CD4-positive, CD25-positive, alpha-beta regulatory T cell (primary cell): ENCODE measurements around the gene CDH23. TPM values are rescaled to one million over a fixed set of nuclear protein-coding genes. Genes with fewer than 3 reads are reported as not detected.
A peak's percentile ranks its signal among the peaks of the same experiment; 100 is the strongest.
"Not testable (repeated sequence)": the region's sequence is repeated elsewhere in the genome, so short reads cannot be mapped to it uniquely, and the experiment has no call there.

Source experiments
- ATAC-seq, 2 donors: fragments of 150-1000 bp; cut with Tn5 transposase; one replicate each; pipeline ENCODE4 v1.10.0; 2021; ENCODE audit warnings: low read depth in 2 of 2, moderate number of reproducible peaks in 2 of 2, moderate library complexity in 1 of 2
- DNase-seq, 3 donors: peaks; one replicate each; pipeline versions ENCODE4 v3.0.0 to v3.0.0-alpha.2; 2012 to 2022; ENCODE audit warnings: mixed read lengths in 1 of 3
- H3K27ac ChIP-seq: one replicate; pipeline ENCODE4 v1.7.0; 2013; ENCODE audit warnings: mild to moderate bottlenecking, low read length; ENCODE audit not compliant: insufficient read depth, poor library complexity, severe bottlenecking
- H3K27me3 ChIP-seq: one replicate; pipeline ENCODE4 v1.7.0; 2013; ENCODE audit warnings: low read length; ENCODE audit not compliant: control insufficient read depth, insufficient read depth
- H3K36me3 ChIP-seq: one replicate; pipeline ENCODE4 v1.7.0; 2013; ENCODE audit warnings: mild to moderate bottlenecking, low read length, moderate library complexity; ENCODE audit not compliant: control insufficient read depth, insufficient read depth
- H3K4me1 ChIP-seq: 2 replicates; pipeline ENCODE4 v1.7.0; 2013; ENCODE audit warnings: mild to moderate bottlenecking, low read length; ENCODE audit not compliant: insufficient read depth, control insufficient read depth, poor library complexity, severe bottlenecking
- H3K4me3 ChIP-seq: one replicate; pipeline ENCODE4 v1.7.0; 2013; ENCODE audit warnings: low read depth, mild to moderate bottlenecking, low read length, moderate library complexity
- H3K9me3 ChIP-seq, 2 experiments: 1 replicate in 1 of 2; 2 replicates in 1 of 2; pipeline ENCODE4 v1.7.0; 2013; ENCODE audit warnings: low read length in 2 of 2, mild to moderate bottlenecking in 1 of 2, moderate library complexity in 1 of 2; ENCODE audit not compliant: control insufficient read depth in 2 of 2
- H3K27ac Mint-ChIP-seq, 3 donors: one replicate each; pipeline ENCODE4 v1.8.0; 2020 to 2022; ENCODE audit warnings: mild to moderate bottlenecking in 3 of 3, mixed read lengths in 3 of 3, moderate library complexity in 2 of 3
- H3K27me3 Mint-ChIP-seq: one replicate; pipeline ENCODE4 v1.8.0; 2022; ENCODE audit warnings: mild to moderate bottlenecking, mixed read lengths
- H3K36me3 Mint-ChIP-seq: one replicate; pipeline ENCODE4 v1.8.0; 2020; ENCODE audit warnings: mixed read lengths
- H3K4me1 Mint-ChIP-seq, 4 donors: one replicate each; pipeline ENCODE4 v1.8.0; 2020 to 2022; ENCODE audit warnings: mixed read lengths in 4 of 4, mild to moderate bottlenecking in 1 of 4
- H3K4me3 Mint-ChIP-seq, 4 donors: one replicate each; pipeline ENCODE4 v1.8.0; 2020 to 2022; ENCODE audit warnings: mild to moderate bottlenecking in 4 of 4, mixed read lengths in 4 of 4, moderate library complexity in 3 of 4
- H3K9me3 Mint-ChIP-seq, 7 donors: one replicate each; pipeline ENCODE4 v1.8.0; 2020 to 2022; ENCODE audit warnings: mixed read lengths in 7 of 7, mild to moderate bottlenecking in 3 of 7, moderate library complexity in 2 of 7
- polyA plus RNA-seq, 4 donors: library from polyadenylated mRNA; unstranded; fragments of 300-500 nt; fragmentation: Illumina TruSeq; gene quantifications; one replicate each; pipeline ENCODE4 v1.2.3, GENCODE V29; 2021
- total RNA-seq: library from RNA; stranded (reverse); gene quantifications from one replicate; pipeline ENCODE4 v1.2.3, GENCODE V29; 2022

Gene CDH23
- total and polyA plus RNA-seq, 5 donors from 2014 or later = 0.17 to 5.6 (median 1.1) TPM

DNA sequence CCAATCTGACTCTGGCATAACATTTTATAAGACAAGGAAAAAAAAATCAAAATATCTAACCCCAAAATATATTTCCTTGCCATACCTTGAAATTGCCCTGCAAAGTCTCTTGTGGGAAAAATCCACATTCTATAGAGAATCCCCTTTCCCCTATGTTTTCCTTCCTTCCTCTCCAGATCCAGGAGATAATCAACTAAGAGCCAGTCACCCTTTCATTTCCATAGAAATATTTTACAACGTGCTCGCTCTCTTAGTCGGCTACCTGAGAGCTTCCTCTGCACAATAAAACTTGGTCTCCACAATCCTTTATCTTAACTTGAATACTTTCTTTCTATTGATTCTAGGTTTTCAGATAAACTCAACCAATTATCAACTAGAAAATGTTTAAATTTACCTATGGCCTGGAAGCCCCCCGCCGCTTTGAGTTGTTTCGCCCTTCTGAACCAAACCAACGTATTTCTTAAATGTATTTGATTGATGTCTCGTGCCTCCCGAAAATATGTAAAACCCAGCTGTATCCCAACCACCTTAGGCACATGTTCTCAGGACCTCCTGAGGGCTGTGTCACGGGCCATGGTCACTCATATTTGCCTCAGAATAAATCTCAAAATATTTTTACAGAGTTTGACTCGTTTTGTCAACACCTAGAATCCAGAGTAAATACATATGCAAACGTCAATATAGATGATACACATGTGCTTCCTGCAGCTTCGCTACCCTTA lies 453.5 kb downstream of the CDH23 start:
- H3K4me3 Mint-ChIP-seq = peak overlapping the region; percentile 95 to 98 (median 98)
- no peaks in the 10 kb centered on the region for H3K27me3 ChIP-seq
- peaks cover 4% of the 10 kb centered on the region for H3K36me3 ChIP-seq
- peak overlapping the region; percentile 67 for H3K27ac ChIP-seq
- H3K4me1 Mint-ChIP-seq = peaks cover 10 to 61% (median 45%) of the 10 kb centered on the region in 4 donors
- no peaks in the 10 kb centered on the region for H3K9me3 ChIP-seq
- no peak for ATAC-seq
- peak overlapping the region; percentile 75 to 96 (median 83) for H3K27ac Mint-ChIP-seq
- H3K36me3 Mint-ChIP-seq = no peaks in the 10 kb centered on the region
- H3K27me3 Mint-ChIP-seq = peaks cover 8% of the 10 kb centered on the region
- peak overlapping the region; percentile 95 for H3K4me3 ChIP-seq
- peak in 1 of 3 donors; percentile 6 for DNase-seq
- H3K4me1 ChIP-seq = peaks cover 38% of the 10 kb centered on the region
- H3K9me3 Mint-ChIP-seq = peaks cover 0 to 1% (median 0%) of the 10 kb centered on the region in 7 donors

DNA sequence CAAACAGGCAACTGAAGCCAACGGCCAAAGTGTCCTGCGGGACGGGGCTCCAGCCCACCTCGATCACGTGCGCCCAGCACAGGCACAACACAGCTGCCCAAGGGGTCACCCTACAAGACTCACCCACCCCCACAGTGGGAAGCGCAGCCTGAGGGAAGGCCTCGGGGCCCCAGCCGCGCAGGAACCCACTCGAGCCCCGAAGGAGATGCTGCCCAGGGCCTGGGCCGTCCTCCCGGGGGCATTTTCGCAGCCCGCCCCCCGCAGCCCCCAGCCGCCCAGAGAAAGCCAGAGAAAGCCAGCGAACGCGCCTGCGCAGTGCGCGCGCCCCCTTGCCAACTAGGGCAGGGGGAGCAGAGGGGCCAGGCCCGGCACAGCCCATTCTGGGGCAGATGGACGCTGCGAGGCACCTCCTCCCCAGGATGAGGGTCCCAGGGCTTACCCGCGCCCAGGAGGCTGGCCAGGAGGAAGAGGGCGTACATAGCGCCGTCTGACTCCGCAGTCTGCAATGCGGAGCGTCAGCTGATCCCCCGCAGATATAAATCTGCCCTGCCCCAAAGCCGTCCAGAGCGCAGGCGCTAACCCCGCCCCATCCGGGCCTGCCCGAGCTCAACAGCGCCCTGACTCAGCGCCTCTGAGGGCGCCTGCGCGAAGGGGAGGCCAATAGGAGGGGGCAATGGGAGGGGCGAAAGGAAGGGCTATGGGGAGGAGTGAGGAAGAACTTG lies 454.2 kb downstream of the CDH23 start, which contains the start of gene PSAP:
Gene PSAP, minus strand, starts transcription at position 509 of the 722 bp plus-strand sequence. Its CDS starts 30 bp downstream, at position 479.
- Histone ChIP-seq H3K27ac (peak within 1 kb of the TSS; percentile 67), H3K36me3 (no peaks in the 10 kb centered on the region), H3K4me3 (peak within 1 kb of the TSS; percentile 95), H3K4me1 (peaks cover 38% of the 10 kb centered on the region), H3K9me3 (no peaks in the 10 kb centered on the region), H3K27me3 (no peaks in the 10 kb centered on the region)
- peaks cover 8% of the 10 kb centered on the region for H3K27me3 Mint-ChIP-seq
- H3K36me3 Mint-ChIP-seq = no peaks in the 10 kb centered on the region
- peak within 1 kb of the TSS; percentile 95 to 98 (median 98) for H3K4me3 Mint-ChIP-seq
- DNase-seq (peak; percentile 97 to 98 (median 97)), ATAC-seq (peak; percentile 96 to 98)
- H3K4me1 Mint-ChIP-seq = peaks cover 8 to 54% (median 40%) of the 10 kb centered on the region in 4 donors
- H3K27ac Mint-ChIP-seq = peak within 1 kb of the TSS; percentile 75 to 96 (median 83)
- peaks cover 0 to 1% (median 0%) of the 10 kb centered on the region in 7 donors for H3K9me3 Mint-ChIP-seq

DNA sequence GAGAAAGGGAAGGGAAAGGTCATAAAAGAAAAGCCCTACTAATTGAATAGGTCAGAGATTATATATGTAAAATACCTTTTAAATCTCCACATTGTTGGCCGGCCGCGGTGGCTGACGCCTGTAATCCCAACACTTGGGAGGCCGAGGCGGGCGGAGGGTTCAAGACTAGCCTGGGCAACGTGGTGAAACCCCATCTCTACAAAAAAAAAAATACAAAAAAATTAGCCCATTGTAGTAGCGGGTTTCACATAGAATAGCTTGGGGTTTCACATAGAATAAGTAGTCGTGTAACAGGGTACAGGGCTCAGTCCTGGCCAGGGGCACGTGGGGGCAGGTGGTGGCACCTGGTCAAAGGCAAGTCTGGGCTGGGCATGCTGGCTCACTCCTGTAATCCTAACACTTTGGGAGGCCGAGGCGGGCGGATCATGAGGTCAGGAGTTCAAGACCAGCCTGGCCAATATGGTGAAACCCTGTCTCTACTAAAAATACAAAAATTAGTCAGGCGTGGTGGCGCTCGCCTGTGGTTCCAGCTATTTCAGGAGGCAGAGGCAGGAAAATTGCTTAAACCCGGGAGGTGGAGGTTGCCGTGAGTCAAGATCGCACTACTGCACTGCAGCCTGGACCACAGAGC lies 454.9 kb downstream of the CDH23 start:
- not testable (repeated sequence) for ATAC-seq
- peak overlapping the region; percentile 95 to 98 (median 98) for H3K4me3 Mint-ChIP-seq

DNA sequence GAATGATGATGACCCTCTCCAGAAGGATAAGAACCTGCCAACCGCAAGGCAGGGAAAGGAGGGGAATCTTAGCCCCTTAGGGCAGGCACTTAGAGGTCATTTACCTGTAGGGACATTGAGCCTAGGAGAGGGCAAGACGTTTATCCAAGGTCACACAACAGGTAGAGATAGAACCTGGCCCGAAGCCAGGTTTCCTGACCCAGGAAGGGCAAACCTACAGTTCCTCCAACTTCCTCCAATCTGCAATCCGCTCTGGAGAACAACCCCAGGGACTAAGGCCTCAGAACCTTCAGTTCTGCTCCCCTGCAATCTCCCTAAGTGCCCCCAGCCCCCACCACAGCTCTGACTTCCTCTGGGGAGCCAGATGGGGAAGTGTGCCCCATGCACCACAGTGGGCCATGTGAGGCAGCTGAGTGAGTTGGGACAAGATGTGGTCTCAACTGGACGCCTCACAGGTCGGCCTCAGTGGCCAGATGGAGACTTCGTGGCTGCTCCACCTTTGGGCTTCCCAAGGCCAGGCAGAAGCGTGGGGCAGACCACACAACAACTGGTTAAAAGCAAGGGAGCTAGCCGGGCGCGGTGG lies 455.7 kb downstream of the CDH23 start:
- peaks cover 38% of the 10 kb centered on the region for H3K4me1 ChIP-seq
- no peak overlapping the region for H3K27ac ChIP-seq
- Mint-ChIP-seq H3K27ac (no peak overlapping the region), H3K27me3 (peaks cover 8% of the 10 kb centered on the region), H3K4me3 (peak overlapping the region in 3 of 4 donors; percentile 72 to 98 (median 98)), H3K36me3 (no peaks in the 10 kb centered on the region), H3K9me3 (peaks cover 0 to 1% (median 0%) of the 10 kb centered on the region in 7 donors), H3K4me1 (peaks cover 13 to 43% (median 33%) of the 10 kb centered on the region in 4 donors)
- no peaks in the 10 kb centered on the region for H3K36me3 ChIP-seq
- no peaks in the 10 kb centered on the region for H3K9me3 ChIP-seq
- H3K27me3 ChIP-seq = no peaks in the 10 kb centered on the region
- no peak overlapping the region for H3K4me3 ChIP-seq
- DNase-seq (no peak), ATAC-seq (no peak)

More for the DNA sequence above, 454.9 kb downstream of the CDH23 start:
- not testable (repeated sequence) for H3K36me3 Mint-ChIP-seq, H3K27me3 ChIP-seq, H3K27me3 Mint-ChIP-seq, H3K36me3 ChIP-seq, H3K9me3 Mint-ChIP-seq, DNase-seq, H3K27ac ChIP-seq, H3K9me3 ChIP-seq
- H3K27ac Mint-ChIP-seq = peak overlapping the region; percentile 72 to 96 (median 83)
- peaks cover 38% of the 10 kb centered on the region for H3K4me1 ChIP-seq
- H3K4me3 ChIP-seq = peak overlapping the region; percentile 95
- peaks cover 9 to 51% (median 37%) of the 10 kb centered on the region in 4 donors for H3K4me1 Mint-ChIP-seq

DNA sequence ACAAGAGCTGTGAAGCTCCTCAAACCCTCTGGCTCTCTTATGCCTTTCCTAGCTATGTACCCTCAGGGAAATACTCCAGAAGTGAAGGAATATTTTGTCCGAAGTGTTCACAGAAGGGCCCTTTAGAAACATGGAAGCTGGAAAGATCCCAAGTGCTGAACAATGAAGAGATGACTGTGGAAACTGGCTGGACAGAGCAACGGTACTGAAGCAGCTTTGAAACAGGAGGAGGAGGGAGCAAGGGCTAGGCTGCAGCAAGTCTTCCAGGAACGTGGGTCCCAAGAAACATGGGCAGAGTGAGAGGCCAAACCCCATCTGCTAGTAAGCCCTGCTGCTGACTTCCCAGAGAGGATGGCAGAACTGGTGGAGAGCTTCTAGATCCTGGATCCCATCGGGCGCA lies 457.3 kb downstream of the CDH23 start:
- ATAC-seq = no peak
- H3K27ac Mint-ChIP-seq = no peak overlapping the region
- peak overlapping the region in 2 of 4 donors; percentile 41 to 62 for H3K4me3 Mint-ChIP-seq
- Histone ChIP-seq H3K27ac (no peak overlapping the region), H3K4me3 (no peak overlapping the region), H3K4me1 (peaks cover 23% of the 10 kb centered on the region), H3K27me3 (no peaks in the 10 kb centered on the region), H3K9me3 (no peaks in the 10 kb centered on the region), H3K36me3 (no peaks in the 10 kb centered on the region)
- DNase-seq = no peak
- H3K27me3 Mint-ChIP-seq = peaks cover 8% of the 10 kb centered on the region
- peaks cover 13 to 27% (median 19%) of the 10 kb centered on the region in 4 donors for H3K4me1 Mint-ChIP-seq
- peaks cover 0 to 1% (median 0%) of the 10 kb centered on the region in 7 donors for H3K9me3 Mint-ChIP-seq
- H3K36me3 Mint-ChIP-seq = no peaks in the 10 kb centered on the region

DNA sequence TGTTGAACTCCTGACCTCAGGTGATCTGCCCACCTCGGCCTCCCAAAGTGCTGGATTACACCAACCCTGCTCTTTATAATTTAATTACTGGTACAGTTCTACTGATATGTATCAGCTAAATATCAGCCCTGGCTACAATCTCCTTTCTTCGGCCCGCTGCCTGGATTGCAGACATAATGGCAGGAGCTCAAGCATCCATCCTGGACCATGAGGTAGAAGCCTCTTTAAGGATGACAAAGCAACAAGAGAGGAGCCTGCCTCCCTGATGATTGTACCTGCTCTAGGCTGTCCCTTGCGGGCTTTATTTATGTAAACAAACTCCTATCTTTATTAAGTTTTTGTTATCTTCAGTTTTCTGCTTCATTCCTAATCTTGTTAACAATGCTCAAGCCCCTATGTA lies 459.9 kb downstream of the CDH23 start:
- Mint-ChIP-seq H3K27me3 (peaks cover 4% of the 10 kb centered on the region), H3K9me3 (peaks cover 0 to 1% (median 0%) of the 10 kb centered on the region in 7 donors), H3K4me3 (no peak overlapping the region), H3K36me3 (no peaks in the 10 kb centered on the region), H3K4me1 (peaks cover 0 to 6% (median 4%) of the 10 kb centered on the region in 4 donors), H3K27ac (no peak overlapping the region)
- no peak overlapping the region for H3K4me3 ChIP-seq
- H3K9me3 ChIP-seq = no peaks in the 10 kb centered on the region
- no peaks in the 10 kb centered on the region for H3K27me3 ChIP-seq
- H3K36me3 ChIP-seq = no peaks in the 10 kb centered on the region
- no peak overlapping the region for H3K27ac ChIP-seq
- ATAC-seq (no peak), DNase-seq (no peak)
- H3K4me1 ChIP-seq = peaks cover 2% of the 10 kb centered on the region
